KMS-11 (cell line): ENCODE results near the gene KIF2A.
A peak's percentile ranks its signal among the peaks of the same experiment; 100 is the strongest.

Source experiments
- H2AFZ ChIP-seq: fragments of 200-600 bp; sonication (generic); 2 replicates; pipeline ENCODE4 v1.6.1; 2016; ENCODE audit warnings: antibody characterized with exemption, mixed run types, low read depth
- H3K27ac ChIP-seq: fragments of 200-600 bp; sonication (generic); 2 replicates; pipeline ENCODE4 v1.6.1; 2016; ENCODE audit warnings: mild to moderate bottlenecking, mixed run types
- H3K27me3 ChIP-seq: fragments of 200-600 bp; sonication (generic); 2 replicates; pipeline ENCODE4 v1.6.1; 2017; ENCODE audit warnings: mild to moderate bottlenecking, low read depth, mixed run types, moderate library complexity; ENCODE audit not compliant: insufficient read depth
- H3K36me3 ChIP-seq: fragments of 200-600 bp; sonication (generic); 2 replicates; pipeline ENCODE4 v1.6.1; 2017; ENCODE audit warnings: mild to moderate bottlenecking, mixed run types; ENCODE audit not compliant: insufficient read depth
- H3K4me1 ChIP-seq: fragments of 200-600 bp; sonication (generic); 2 replicates; pipeline ENCODE4 v1.6.1; 2016; ENCODE audit warnings: mild to moderate bottlenecking, low read depth, mixed run types; ENCODE audit not compliant: poor library complexity, severe bottlenecking
- H3K4me2 ChIP-seq: fragments of 200-600 bp; sonication (generic); 2 replicates; pipeline ENCODE4 v1.7.0; 2016; ENCODE audit warnings: mild to moderate bottlenecking, mixed run types
- H3K4me3 ChIP-seq: fragments of 200-600 bp; sonication (generic); IDR thresholded peaks from 2 replicates; pipeline ENCODE4 v1.6.1; 2017; ENCODE audit warnings: low read depth, low read length, mixed read lengths; ENCODE audit not compliant: insufficient read depth
- H3K79me2 ChIP-seq: fragments of 200-600 bp; sonication (generic); 2 replicates; pipeline ENCODE4 v1.6.1; 2016; ENCODE audit warnings: low read depth, mixed run types; ENCODE audit not compliant: insufficient read depth
- H3K9ac ChIP-seq: fragments of 200-600 bp; sonication (generic); 2 replicates; pipeline ENCODE4 v1.6.1; 2016; ENCODE audit warnings: mild to moderate bottlenecking, mixed run types
- H4K20me1 ChIP-seq: fragments of 200-600 bp; sonication (generic); 2 replicates; pipeline ENCODE4 v1.6.1; 2016; ENCODE audit warnings: mild to moderate bottlenecking, mixed run types; ENCODE audit not compliant: insufficient read depth
- TF ChIP-seq, protein P1 (sequence below): fragments of 200-600 bp; sonication (generic); conservative IDR thresholded peaks from 2 replicates; pipeline ENCODE4 v1.6.1; 2017; ENCODE audit warnings: low read depth, mild to moderate bottlenecking, antibody characterized with exemption, low read length, moderate library complexity, mixed read lengths

KIF2A gene

DNA sequence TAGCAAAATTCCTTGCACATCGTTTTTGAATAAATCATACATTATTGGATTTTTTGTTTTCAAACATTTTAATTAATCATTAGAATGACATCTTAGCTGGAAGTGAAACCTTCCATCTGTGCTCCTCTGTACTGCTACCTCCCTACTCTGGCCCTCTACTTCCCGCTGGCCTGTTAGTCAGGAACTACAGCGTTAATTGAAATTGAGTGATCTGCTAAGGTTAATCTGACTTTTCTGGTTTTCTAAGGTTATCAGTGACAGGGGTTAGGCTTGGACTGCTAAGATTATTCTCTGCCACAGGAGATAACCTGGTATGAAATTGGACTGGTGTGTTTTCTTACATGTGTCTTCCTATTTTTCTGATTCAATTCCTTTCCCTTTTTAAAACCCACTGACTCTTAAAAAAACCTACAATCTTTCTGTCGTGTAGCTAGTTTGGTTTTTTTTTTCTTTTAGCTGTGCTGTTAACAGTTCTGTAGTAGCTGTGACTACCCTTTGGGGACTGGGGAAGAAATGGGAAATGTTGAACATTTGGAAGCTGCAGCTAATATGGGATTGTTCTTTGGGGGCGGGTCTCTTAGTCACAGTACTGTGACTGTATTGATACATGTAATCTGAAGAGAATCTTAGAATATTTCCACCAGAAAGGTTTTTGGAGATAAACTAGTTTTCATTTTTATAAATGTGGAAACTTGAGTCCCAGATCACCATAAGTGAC is 4.6 kb downstream of the KIF2A start:
- H3K4me1 ChIP-seq: peaks cover 46% of the 10 kb centered on the region
- 0 out of 2 replicates have a peak, but pooled peaks cover 19% of the 10 kb centered on the region for H4K20me1 ChIP-seq
- no peak overlapping the region for H3K4me2 ChIP-seq
- TF ChIP-seq, protein P1, sequence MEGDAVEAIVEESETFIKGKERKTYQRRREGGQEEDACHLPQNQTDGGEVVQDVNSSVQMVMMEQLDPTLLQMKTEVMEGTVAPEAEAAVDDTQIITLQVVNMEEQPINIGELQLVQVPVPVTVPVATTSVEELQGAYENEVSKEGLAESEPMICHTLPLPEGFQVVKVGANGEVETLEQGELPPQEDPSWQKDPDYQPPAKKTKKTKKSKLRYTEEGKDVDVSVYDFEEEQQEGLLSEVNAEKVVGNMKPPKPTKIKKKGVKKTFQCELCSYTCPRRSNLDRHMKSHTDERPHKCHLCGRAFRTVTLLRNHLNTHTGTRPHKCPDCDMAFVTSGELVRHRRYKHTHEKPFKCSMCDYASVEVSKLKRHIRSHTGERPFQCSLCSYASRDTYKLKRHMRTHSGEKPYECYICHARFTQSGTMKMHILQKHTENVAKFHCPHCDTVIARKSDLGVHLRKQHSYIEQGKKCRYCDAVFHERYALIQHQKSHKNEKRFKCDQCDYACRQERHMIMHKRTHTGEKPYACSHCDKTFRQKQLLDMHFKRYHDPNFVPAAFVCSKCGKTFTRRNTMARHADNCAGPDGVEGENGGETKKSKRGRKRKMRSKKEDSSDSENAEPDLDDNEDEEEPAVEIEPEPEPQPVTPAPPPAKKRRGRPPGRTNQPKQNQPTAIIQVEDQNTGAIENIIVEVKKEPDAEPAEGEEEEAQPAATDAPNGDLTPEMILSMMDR: no peak
- no peaks in the 10 kb centered on the region for H3K36me3 ChIP-seq
- H3K4me3 ChIP-seq: no peak overlapping the region
- H3K27ac ChIP-seq: no peak overlapping the region
- H2AFZ ChIP-seq: no peak overlapping the region
- peaks cover 91% of the 10 kb centered on the region for H3K79me2 ChIP-seq
- H3K9ac ChIP-seq: no peak overlapping the region
- H3K27me3 ChIP-seq: no peaks in the 10 kb centered on the region

DNA sequence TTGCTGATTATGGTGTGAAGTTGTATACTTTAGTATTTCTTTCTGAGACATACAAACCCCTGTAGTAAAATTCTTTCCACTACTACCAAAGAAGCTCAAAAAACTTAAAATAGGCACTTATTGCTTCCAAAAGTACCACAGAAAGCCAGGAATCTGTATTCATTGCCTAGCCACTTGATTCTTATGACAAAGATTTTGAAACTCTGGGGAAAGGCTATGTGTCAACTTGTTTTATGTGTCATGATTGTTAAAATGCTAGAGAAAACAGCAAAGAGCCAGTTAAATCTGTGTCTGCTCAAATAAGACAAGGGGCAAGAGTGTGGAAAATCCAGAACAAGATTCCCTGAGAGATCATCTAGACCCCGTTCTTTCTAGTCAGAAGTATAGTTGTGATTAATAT is 6.0 kb downstream of the KIF2A start:
- TF ChIP-seq, protein P1: no peak
- no peak overlapping the region for H2AFZ ChIP-seq
- no peak overlapping the region for H3K4me3 ChIP-seq
- H3K4me2 ChIP-seq: no peak overlapping the region
- H3K27ac ChIP-seq: no peak overlapping the region
- no peaks in the 10 kb centered on the region for H3K36me3 ChIP-seq
- 0 out of 2 replicates have a peak, but pooled peaks cover 29% of the 10 kb centered on the region for H4K20me1 ChIP-seq
- no peaks in the 10 kb centered on the region for H3K27me3 ChIP-seq
- H3K79me2 ChIP-seq: peaks cover 100% of the 10 kb centered on the region
- H3K9ac ChIP-seq: no peak overlapping the region
- H3K4me1 ChIP-seq: peaks cover 57% of the 10 kb centered on the region

DNA sequence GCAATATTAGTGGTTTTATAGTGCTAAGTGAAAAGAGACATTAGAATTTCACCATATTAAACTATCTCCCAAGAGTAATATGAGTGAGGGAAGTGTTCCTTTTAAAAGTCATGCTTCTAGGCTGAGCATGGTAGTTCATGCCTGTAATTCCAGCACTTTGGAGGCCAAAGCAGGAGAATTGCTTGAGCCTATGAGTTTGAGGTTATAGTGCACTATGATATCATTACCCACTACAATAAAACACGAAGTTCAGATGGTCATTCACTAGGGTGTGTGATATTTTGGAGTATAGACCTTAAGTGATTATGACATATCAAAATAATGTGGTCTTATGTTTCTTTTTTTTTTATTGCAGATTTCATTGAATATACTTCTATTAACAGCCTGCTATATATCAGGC is 6.7 kb downstream of the KIF2A start:
- Histone ChIP-seq H2AFZ (no peak overlapping the region), H3K4me3 (no peak overlapping the region), H3K4me2 (no peak overlapping the region), H3K9ac (no peak overlapping the region), H3K4me1 (peaks cover 60% of the 10 kb centered on the region), H3K79me2 (peaks cover 100% of the 10 kb centered on the region), H3K27ac (no peak overlapping the region), H3K36me3 (no peaks in the 10 kb centered on the region), H3K27me3 (no peaks in the 10 kb centered on the region), H4K20me1 (peaks cover 32% of the 10 kb centered on the region; the same call in 1 of the 2 replicates)
- TF ChIP-seq, protein P1: no peak

DNA sequence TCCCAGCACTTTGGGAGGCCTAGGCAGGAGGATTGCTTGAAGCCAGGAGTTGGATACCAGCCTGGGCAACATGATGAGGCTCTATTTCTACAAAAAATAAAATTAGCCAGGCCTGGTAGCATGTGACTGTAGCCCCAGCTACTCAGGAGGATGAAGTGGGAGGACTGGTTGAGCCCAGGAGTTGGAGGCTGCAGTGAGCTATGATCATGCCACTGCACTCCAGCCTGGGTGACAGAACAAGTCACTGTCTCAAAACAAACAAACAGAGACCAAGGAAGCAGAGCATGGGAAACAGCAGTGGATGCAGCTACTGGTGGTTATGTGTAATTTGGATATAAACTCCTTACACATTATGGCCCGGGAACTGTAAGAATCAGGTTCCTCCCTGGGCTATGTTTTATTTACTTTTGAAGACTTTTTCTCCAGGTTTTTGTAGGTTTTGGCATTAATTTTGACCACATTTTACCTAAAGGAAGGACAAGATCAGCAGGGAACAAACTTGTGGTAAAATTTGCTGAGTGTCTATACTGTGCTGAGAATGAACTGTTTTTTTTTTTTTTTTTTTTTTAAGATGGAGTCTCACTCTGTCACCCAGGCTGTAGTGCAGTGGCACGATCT is 8.3 kb downstream of the KIF2A start:
- peaks cover 43% of the 10 kb centered on the region for H4K20me1 ChIP-seq
- H3K4me3 ChIP-seq: no peak overlapping the region
- H3K27ac ChIP-seq: no peak overlapping the region
- no peaks in the 10 kb centered on the region for H3K36me3 ChIP-seq
- peaks cover 100% of the 10 kb centered on the region for H3K79me2 ChIP-seq
- TF ChIP-seq, protein P1: no peak
- no peak overlapping the region for H2AFZ ChIP-seq
- peak overlapping the region; percentile 15; the same call in 1 of the 2 replicates for H3K4me2 ChIP-seq
- H3K9ac ChIP-seq: no peak overlapping the region
- peaks cover 51% of the 10 kb centered on the region for H3K4me1 ChIP-seq
- no peaks in the 10 kb centered on the region for H3K27me3 ChIP-seq
